Measurements from ENCODE around the gene ECM2.

Gene ECM2

GRCh38 chr9:92524881-92525280 is 10.9 kb downstream of the ECM2 start:
- no peak overlapping the region for H3K4me3 ChIP-seq (ENCODE audit: low read length)
- no peak overlapping the region for H3K27ac ChIP-seq (ENCODE audit: low read depth, low read length)
- no peaks in the 10 kb centered on the region for H3K36me3 ChIP-seq (ENCODE audit: control insufficient read depth, low read length)
- no peak overlapping the region for H3K4me2 ChIP-seq (ENCODE audit: low read length)
- H3K79me2 ChIP-seq (ENCODE audit: control insufficient read depth, low read length): no peaks in the 10 kb centered on the region
- TF ChIP-seq EZH2phosphoT487 (IDR thresholded peaks at IDR 0.05; ENCODE audit: borderline replicate concordance, low read length) (no peak), CTCF (IDR thresholded peaks at IDR 0.05; ENCODE audit: low read depth, low read length, poor library complexity, severe bottlenecking) (no peak)
- H3K27me3 ChIP-seq (ENCODE audit: control insufficient read depth, low read length): no peaks in the 10 kb centered on the region
- no peaks in the 10 kb centered on the region for H4K20me1 ChIP-seq (ENCODE audit: control insufficient read depth, insufficient read depth, low read depth, low read length)
- H3K9me2 ChIP-seq (replicated peaks; ENCODE audit: control insufficient read depth, low read length): no peaks in the 10 kb centered on the region
- H3K4me1 ChIP-seq (ENCODE audit: control insufficient read depth, low read length): no peaks in the 10 kb centered on the region
- H3F3A ChIP-seq (ENCODE audit: control insufficient read depth, insufficient read depth): no peaks in the 10 kb centered on the region
- H3K9me3 ChIP-seq (ENCODE audit: control insufficient read depth, insufficient read depth, low read length): no peaks in the 10 kb centered on the region

GRCh38 chr9:92522983-92523970 is 12.5 kb downstream of the ECM2 start:
- H3K36me3 ChIP-seq (ENCODE audit: control insufficient read depth, low read length): no peaks in the 10 kb centered on the region
- TF ChIP-seq EZH2phosphoT487 (IDR thresholded peaks at IDR 0.05; ENCODE audit: borderline replicate concordance, low read length) (no peak), CTCF (IDR thresholded peaks at IDR 0.05; ENCODE audit: low read depth, low read length, poor library complexity, severe bottlenecking) (no peak)
- no peaks in the 10 kb centered on the region for H3K79me2 ChIP-seq (ENCODE audit: control insufficient read depth, low read length)
- no peaks in the 10 kb centered on the region for H4K20me1 ChIP-seq (ENCODE audit: control insufficient read depth, insufficient read depth, low read depth, low read length)
- no peak overlapping the region for H3K27ac ChIP-seq (ENCODE audit: low read depth, low read length)
- H3K9me2 ChIP-seq (replicated peaks; ENCODE audit: control insufficient read depth, low read length): no peaks in the 10 kb centered on the region
- no peaks in the 10 kb centered on the region for H3F3A ChIP-seq (ENCODE audit: control insufficient read depth, insufficient read depth)
- H3K27me3 ChIP-seq (ENCODE audit: control insufficient read depth, low read length): no peaks in the 10 kb centered on the region
- no peaks in the 10 kb centered on the region for H3K9me3 ChIP-seq (ENCODE audit: control insufficient read depth, insufficient read depth, low read length)
- no peaks in the 10 kb centered on the region for H3K4me1 ChIP-seq (ENCODE audit: control insufficient read depth, low read length)
- H3K4me3 ChIP-seq (ENCODE audit: low read length): no peak overlapping the region
- H3K4me2 ChIP-seq (ENCODE audit: low read length): no peak overlapping the region

GRCh38 chr9:92520837-92521236 is 15.0 kb downstream of the ECM2 start:
- no peaks in the 10 kb centered on the region for H3K27me3 ChIP-seq (ENCODE audit: control insufficient read depth, low read length)

More at GRCh38 chr9:92520837-92521236, 15.0 kb downstream of the ECM2 start:
- no peaks in the 10 kb centered on the region for H4K20me1 ChIP-seq (ENCODE audit: control insufficient read depth, insufficient read depth, low read depth, low read length)
- H3K4me3 ChIP-seq (ENCODE audit: low read length): no peak overlapping the region
- H3K79me2 ChIP-seq (ENCODE audit: control insufficient read depth, low read length): no peaks in the 10 kb centered on the region
- H3F3A ChIP-seq (ENCODE audit: control insufficient read depth, insufficient read depth): no peaks in the 10 kb centered on the region
- no peak for TF ChIP-seq EZH2phosphoT487 (IDR thresholded peaks at IDR 0.05; ENCODE audit: borderline replicate concordance, low read length)
- TF ChIP-seq CTCF (IDR thresholded peaks at IDR 0.05; ENCODE audit: low read depth, low read length, poor library complexity, severe bottlenecking): no peak
- H3K9me2 ChIP-seq (replicated peaks; ENCODE audit: control insufficient read depth, low read length): no peaks in the 10 kb centered on the region
- H3K36me3 ChIP-seq (ENCODE audit: control insufficient read depth, low read length): no peaks in the 10 kb centered on the region
- no peak overlapping the region for H3K27ac ChIP-seq (ENCODE audit: low read depth, low read length)
- H3K9me3 ChIP-seq (ENCODE audit: control insufficient read depth, insufficient read depth, low read length): no peaks in the 10 kb centered on the region
- H3K4me1 ChIP-seq (ENCODE audit: control insufficient read depth, low read length): no peaks in the 10 kb centered on the region
- H3K4me2 ChIP-seq (ENCODE audit: low read length): no peak overlapping the region
